ENCODE data around the gene NACC2. TPM values are rescaled to one million over a fixed set of nuclear protein-coding genes. Genes with fewer than 3 reads are reported as not detected.
A peak's percentile ranks its signal among the peaks of the same experiment; 100 is the strongest.

NACC2 gene
- total and polyA plus RNA-seq, 9 of the 15 experiments (the other 6 are each of a cell fraction or from before 2014, with no cell fraction given): 0.70 to 25.1 (median 5.6) TPM

- peak; percentile 20; the same call in 1 of the 2 replicates for TF ChIP-seq L3MBTL2 (IDR thresholded peaks at IDR 0.05)
- TF ChIP-seq HDGF (IDR thresholded peaks at IDR 0.05): no peak
- TF ChIP-seq KAT7 (CRISPR knock-in tag; IDR thresholded peaks at IDR 0.05; ENCODE audit: borderline replicate concordance): 0 out of 2 replicates have a peak, but pooled peaks have one; percentile 39
These were observed at the start of gene NACC2 (continued) for GRCh38 chr9:136095070-136096058.

- DNase-seq (ENCODE audit: extremely low read depth in 1 of 4, low spot score in 3 of 4) (no peak), FAIRE-seq (no peak), ATAC-seq (no peak)
- ChIA-PET POLR2A (interaction anchor here (0.6 kb wide), 1 partner anchor 15 kb away, joined by 3 read pairs; no protein-coding TSS in a partner anchor), CTCF (ENCODE audit: low intra/inter-chr PET ratio) (interaction anchor here (2.1 kb wide), 1 partner anchor 139 kb away, joined by 10 read pairs; no protein-coding TSS in a partner anchor)
- H3K79me2 ChIP-seq (ENCODE audit: control insufficient read depth, insufficient read depth, low read length): no peaks in the 10 kb centered on the region
- no peak overlapping the region for H3K4me2 ChIP-seq (ENCODE audit: insufficient read depth, low read length)
- TF ChIP-seq CSDE1 (IDR thresholded peaks at IDR 0.05) (no peak), L3MBTL2 (IDR thresholded peaks at IDR 0.05) (no peak), MCM3 (IDR thresholded peaks at IDR 0.05) (no peak), PHB (CRISPR knock-in tag; IDR thresholded peaks at IDR 0.05) (no peak), THAP12 (CRISPR knock-in tag; IDR thresholded peaks at IDR 0.05) (no peak), HBP1 (CRISPR knock-in tag; IDR thresholded peaks at IDR 0.05) (no peak), HSF4 (CRISPR knock-in tag; IDR thresholded peaks at IDR 0.05; ENCODE audit: borderline replicate concordance) (no peak), NFIC (IDR thresholded peaks at IDR 0.05) (no peak), SIRT6 (IDR thresholded peaks at IDR 0.05; ENCODE audit: low read depth, low read length) (no peak)
- H2AFZ ChIP-seq (ENCODE audit: low read depth, low read length): no peak overlapping the region
- BruUV-seq (replicated peaks): no TSS peak
- H3K9ac ChIP-seq (ENCODE audit: insufficient read depth in 1 of 2, low read depth in 2 of 2, low read length in 2 of 2): no peak overlapping the region
- in situ Hi-C loops (cut with MboI) (no loop called here), intact Hi-C loops (cut with micrococcal nuclease) (loop anchor here (5.0 kb wide), 2 partner anchors 123 to 352 kb away; no protein-coding TSS in a partner anchor)
- no peaks in the 10 kb centered on the region for H3K36me3 ChIP-seq (ENCODE audit: control insufficient read depth, insufficient read depth, low read length)
- no peaks in the 10 kb centered on the region for H3K9me3 ChIP-seq (replicated peaks; ENCODE audit: control insufficient read depth, insufficient read depth, low read depth, low read length)
- no peak overlapping the region for H3K4me3 ChIP-seq
- WGBS (ENCODE audit: insufficient coverage, low coverage, missing lambda C conversion rate): 8% methylated on average over 11 of the region's 11 CpGs
- no peaks in the 10 kb centered on the region for H3K9me1 ChIP-seq (ENCODE audit: control insufficient read depth, insufficient read depth, low read length)
- peaks cover 0 to 46% of the 10 kb centered on the region in 2 experiments; a peak in 2 of 5 replicates for H3K4me1 ChIP-seq (replicated peaks in 1 of 2; ENCODE audit: control insufficient read depth in 2 of 2, insufficient read depth in 2 of 2, low read length in 2 of 2)
- H3K27ac ChIP-seq (ENCODE audit: extremely low read depth, low read depth, low read length): no peak overlapping the region
- peaks cover 24 to 51% of the 10 kb centered on the region in 2 experiments; a peak in 4 of 5 replicates for H3K27me3 ChIP-seq (ENCODE audit: control insufficient read depth in 2 of 2, insufficient read depth in 2 of 2, low read length in 2 of 2)
- peaks cover 4% of the 10 kb centered on the region; the same call in 1 of the 2 replicates for H4K20me1 ChIP-seq (replicated peaks; ENCODE audit: control insufficient read depth, insufficient read depth, low read length)
These were observed 49.4 kb upstream of the NACC2 start for GRCh38 chr9:136144450-136144849.

Data from K562 (cell line).